ENCODE results near the gene C17orf78.
"Not testable (repeated sequence)": the region's sequence is repeated elsewhere in the genome, so short reads cannot be mapped to it uniquely, and the experiment has no call there.

The C17orf78 gene

GRCh38 chr17:37405955-37406634 lies 30.3 kb downstream of the C17orf78 start:
- H3K4me3 ChIP-seq (replicated peaks in 1 of 2; ENCODE audit: low read depth in 2 of 2, low read length in 2 of 2), result peak overlapping the region; percentile 84 to 87
- no peak for TF ChIP-seq CTCF (IDR thresholded peaks at IDR 0.05; ENCODE audit: low read depth, low read length)
- no peak for DNase-seq (ENCODE audit: low read depth in 2 of 2)

- peak; percentile 79 to 85 for DNase-seq (ENCODE audit: low read depth in 2 of 2)
- TF ChIP-seq CTCF (IDR thresholded peaks at IDR 0.05; ENCODE audit: low read depth, low read length), result no peak
- peak within 1 kb of the TSS; percentile 84 to 87 for H3K4me3 ChIP-seq (replicated peaks in 1 of 2; ENCODE audit: low read depth in 2 of 2, low read length in 2 of 2)
Measured at GRCh38 chr17:37406635-37407461, 31.1 kb downstream of the C17orf78 start, which contains the start of the genes ACACA and TADA2A. Gene ACACA (minus strand): TSS chr17:37406836. CDS start chr17:37406299, 537 bp downstream. Gene TADA2A (plus strand): TSS chr17:37406886. CDS start chr17:37411366, 4,480 bp downstream.

- H3K4me3 ChIP-seq (replicated peaks in 1 of 2; ENCODE audit: low read depth in 2 of 2, low read length in 2 of 2); DNase-seq (ENCODE audit: low read depth in 2 of 2): not testable (repeated sequence)
Measured at GRCh38 chr17:37408145-37408479, 32.3 kb downstream of the C17orf78 start.

GRCh38 chr17:37410357-37410756 lies 34.6 kb downstream of the C17orf78 start:
- no peak overlapping the region for H3K4me3 ChIP-seq (replicated peaks in 1 of 2; ENCODE audit: low read depth in 2 of 2, low read length in 2 of 2)
- no peak for TF ChIP-seq CTCF (IDR thresholded peaks at IDR 0.05; ENCODE audit: low read depth, low read length)
- DNase-seq (ENCODE audit: low read depth in 2 of 2), result no peak

GRCh38 chr17:37413875-37414519 lies 38.2 kb downstream of the C17orf78 start:
- peak; percentile 39 for TF ChIP-seq CTCF (IDR thresholded peaks at IDR 0.05; ENCODE audit: low read depth, low read length)
- peak in 1 of 2 donors; percentile 25 for DNase-seq (ENCODE audit: low read depth in 2 of 2)
- no peak overlapping the region for H3K4me3 ChIP-seq (replicated peaks in 1 of 2; ENCODE audit: low read depth in 2 of 2, low read length in 2 of 2)

GRCh38 chr17:37417852-37418251 lies 42.1 kb downstream of the C17orf78 start:
- TF ChIP-seq CTCF (IDR thresholded peaks at IDR 0.05; ENCODE audit: low read depth, low read length), result no peak
- H3K4me3 ChIP-seq (replicated peaks in 1 of 2; ENCODE audit: low read depth in 2 of 2, low read length in 2 of 2), result no peak overlapping the region
- DNase-seq (ENCODE audit: low read depth in 2 of 2), result peak in 1 of 2 donors; percentile 57
